HepG2 (cell line): Measurements from ENCODE around the gene EPB41. TPM values are rescaled to one million over a fixed set of nuclear protein-coding genes. Genes with fewer than 3 reads are reported as not detected.

ENCODE experiments used
- CTCF ChIP-seq: sonication (generic); formaldehyde crosslinking; IDR thresholded peaks from 2 replicates; pipeline ENCODE4 v1.5.0; 2020; ENCODE audit warnings: mild to moderate bottlenecking, missing genetic modification reagents, moderate library complexity
- FOXA3 ChIP-seq: IDR thresholded peaks from 2 replicates; pipeline ENCODE4 v1.6.1; 2016; ENCODE audit warnings: missing genetic modification reagents, missing compliant biosample characterization
- GABPA ChIP-seq, 2 experiments: IDR thresholded peaks; 2 replicates each; pipeline ENCODE4 v1.6.1; 2011 to 2016; ENCODE audit warnings: low read depth in 2 of 2, low read length in 1 of 2, missing biosample characterization in 1 of 2, missing genetic modification characterization in 1 of 2
- GATAD2A ChIP-seq: IDR thresholded peaks from 2 replicates; pipeline ENCODE4 v1.6.1; 2016
- KLF13 ChIP-seq: sonication (generic); formaldehyde crosslinking; IDR thresholded peaks from 2 replicates; pipeline ENCODE4 v1.4.0; 2020; ENCODE audit warnings: mild to moderate bottlenecking, missing genetic modification reagents
- KLF15 ChIP-seq: sonication (generic); formaldehyde crosslinking; IDR thresholded peaks from 2 replicates; pipeline ENCODE4 v1.8.1; 2023; ENCODE audit warnings: borderline replicate concordance, mild to moderate bottlenecking, inconsistent platforms, missing genetic modification reagents, mixed read lengths
- MBD4 ChIP-seq: IDR thresholded peaks from 2 replicates; pipeline ENCODE4 v1.6.1; 2012; ENCODE audit warnings: low read length, inconsistent platforms, borderline replicate concordance
- MTA1 ChIP-seq: sonication (generic); formaldehyde crosslinking; IDR thresholded peaks from 2 replicates; pipeline ENCODE4 v1.4.0; 2020; ENCODE audit warnings: missing genetic modification reagents, mild to moderate bottlenecking, borderline replicate concordance
- YEATS2 ChIP-seq: sonication (generic); formaldehyde crosslinking; IDR thresholded peaks from 2 replicates; pipeline ENCODE4 v1.4.0; 2020; ENCODE audit warnings: missing genetic modification reagents, borderline replicate concordance
- ZEB1 ChIP-seq: IDR thresholded peaks from 2 replicates; pipeline ENCODE4 v1.6.1; 2012; ENCODE audit warnings: mild to moderate bottlenecking, low read depth, inconsistent platforms; ENCODE audit not compliant: insufficient replicate concordance
- ZFAT ChIP-seq: sonication (generic); formaldehyde crosslinking; conservative IDR thresholded peaks from 2 replicates; pipeline ENCODE4 v1.8.1; 2023; ENCODE audit warnings: missing genetic modification reagents, inconsistent platforms
- ZNF20 ChIP-seq: sonication (generic); formaldehyde crosslinking; IDR thresholded peaks from 2 replicates; pipeline ENCODE4 v1.4.0; 2020; ENCODE audit warnings: mild to moderate bottlenecking, moderate library complexity, missing genetic modification reagents
- ZNF431 ChIP-seq: sonication (generic); formaldehyde crosslinking; IDR thresholded peaks from 2 replicates; pipeline ENCODE4 v1.9.0; 2022; ENCODE audit warnings: missing genetic modification reagents, low read depth, mild to moderate bottlenecking, borderline replicate concordance
- ZNF788 ChIP-seq: sonication (generic); formaldehyde crosslinking; IDR thresholded peaks from 2 replicates; pipeline ENCODE4 v1.5.0; 2020; ENCODE audit warnings: mild to moderate bottlenecking, missing genetic modification reagents, borderline replicate concordance
- polyA plus RNA-seq, 8 experiments: library from polyadenylated mRNA; depleted of rRNA in 3 of 8; stranded (reverse) in 7 of 8; unstranded in 1 of 8; fragments of >200 nt; fragmentation: Illumina TruSeq in 4 of 8; extraction: Trizol in 4 of 8; gene quantifications; 2 replicates each; pipeline versions ENCODE4 v1.2.1 to v1.2.3, GENCODE V29; 2011 to 2016; ENCODE audit warnings: low read depth in 4 of 8, missing spikeins in 1 of 8, mixed read lengths in 1 of 8; ENCODE audit not compliant: insufficient read depth in 1 of 8
- total RNA-seq, 5 experiments: library from RNA; depleted of rRNA; stranded (reverse); fragments of >200 nt; fragmentation: Illumina TruSeq; extraction: Trizol; gene quantifications; 2 replicates each; pipeline ENCODE4 v1.2.3, GENCODE V29; 2016; ENCODE audit warnings: low read depth in 1 of 5
- TF ChIP-seq, protein P1 (sequence below), 2 experiments: IDR thresholded peaks; 2 replicates each; pipeline ENCODE4 v1.6.1; 2011 to 2012; ENCODE audit warnings: low read length in 2 of 2, borderline replicate concordance in 1 of 2, low read depth in 1 of 2, mild to moderate bottlenecking in 1 of 2, moderate library complexity in 1 of 2
- TF ChIP-seq, protein P2 (sequence below): sonication (generic); formaldehyde crosslinking; IDR thresholded peaks from 2 replicates; pipeline ENCODE4 v1.8.0; 2022; ENCODE audit warnings: missing genetic modification reagents, mild to moderate bottlenecking, borderline replicate concordance
- TF ChIP-seq, protein P3 (sequence below): sonication (generic); formaldehyde crosslinking; conservative IDR thresholded peaks from 2 replicates; pipeline ENCODE4 v1.4.0; 2020; ENCODE audit warnings: mild to moderate bottlenecking, missing genetic modification reagents, moderate library complexity
- TF ChIP-seq, protein P4 (sequence below): sonication (generic); formaldehyde crosslinking; conservative IDR thresholded peaks from 2 replicates; pipeline ENCODE4 v1.4.0; 2020; ENCODE audit warnings: missing genetic modification reagents

Gene EPB41
- total and polyA plus RNA-seq, 2 of the 13 experiments (the other 11 are each of a cell fraction or from before 2014, with no cell fraction given), result 34.5 to 46.7 TPM

GRCh38 chr1:28877132-28877781 is 37.1 kb upstream of the EPB41 start (continued):
- TF ChIP-seq, protein P1, sequence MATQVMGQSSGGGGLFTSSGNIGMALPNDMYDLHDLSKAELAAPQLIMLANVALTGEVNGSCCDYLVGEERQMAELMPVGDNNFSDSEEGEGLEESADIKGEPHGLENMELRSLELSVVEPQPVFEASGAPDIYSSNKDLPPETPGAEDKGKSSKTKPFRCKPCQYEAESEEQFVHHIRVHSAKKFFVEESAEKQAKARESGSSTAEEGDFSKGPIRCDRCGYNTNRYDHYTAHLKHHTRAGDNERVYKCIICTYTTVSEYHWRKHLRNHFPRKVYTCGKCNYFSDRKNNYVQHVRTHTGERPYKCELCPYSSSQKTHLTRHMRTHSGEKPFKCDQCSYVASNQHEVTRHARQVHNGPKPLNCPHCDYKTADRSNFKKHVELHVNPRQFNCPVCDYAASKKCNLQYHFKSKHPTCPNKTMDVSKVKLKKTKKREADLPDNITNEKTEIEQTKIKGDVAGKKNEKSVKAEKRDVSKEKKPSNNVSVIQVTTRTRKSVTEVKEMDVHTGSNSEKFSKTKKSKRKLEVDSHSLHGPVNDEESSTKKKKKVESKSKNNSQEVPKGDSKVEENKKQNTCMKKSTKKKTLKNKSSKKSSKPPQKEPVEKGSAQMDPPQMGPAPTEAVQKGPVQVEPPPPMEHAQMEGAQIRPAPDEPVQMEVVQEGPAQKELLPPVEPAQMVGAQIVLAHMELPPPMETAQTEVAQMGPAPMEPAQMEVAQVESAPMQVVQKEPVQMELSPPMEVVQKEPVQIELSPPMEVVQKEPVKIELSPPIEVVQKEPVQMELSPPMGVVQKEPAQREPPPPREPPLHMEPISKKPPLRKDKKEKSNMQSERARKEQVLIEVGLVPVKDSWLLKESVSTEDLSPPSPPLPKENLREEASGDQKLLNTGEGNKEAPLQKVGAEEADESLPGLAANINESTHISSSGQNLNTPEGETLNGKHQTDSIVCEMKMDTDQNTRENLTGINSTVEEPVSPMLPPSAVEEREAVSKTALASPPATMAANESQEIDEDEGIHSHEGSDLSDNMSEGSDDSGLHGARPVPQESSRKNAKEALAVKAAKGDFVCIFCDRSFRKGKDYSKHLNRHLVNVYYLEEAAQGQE (IDR thresholded peaks at IDR 0.05; ENCODE audit: borderline replicate concordance in 1 of 2, low read depth in 1 of 2, low read length in 2 of 2), result no peak
- TF ChIP-seq MTA1 (CRISPR knock-in tag) (no peak), ZNF431 (CRISPR knock-in tag) (no peak), ZNF788 (peak; percentile 46; the same call in 1 of the 2 replicates), CTCF (CRISPR knock-in tag) (peak; percentile 98), GATAD2A (CRISPR knock-in tag) (0 out of 2 replicates have a peak, but pooled peaks have one; percentile 25), ZEB1 (no peak), MBD4 (no peak), ZFAT (CRISPR knock-in tag) (no peak), KLF13 (CRISPR knock-in tag) (no peak), FOXA3 (no peak), YEATS2 (peak; percentile 30; the same call in 1 of the 2 replicates), KLF15 (CRISPR knock-in tag) (no peak), GABPA (IDR thresholded peaks at IDR 0.05; ENCODE audit: low read depth, low read length) (no peak), GABPA (CRISPR knock-in tag; IDR thresholded peaks at IDR 0.05; ENCODE audit: low read depth) (no peak), ZNF20 (CRISPR knock-in tag) (no peak)
- TF ChIP-seq, protein P2, sequence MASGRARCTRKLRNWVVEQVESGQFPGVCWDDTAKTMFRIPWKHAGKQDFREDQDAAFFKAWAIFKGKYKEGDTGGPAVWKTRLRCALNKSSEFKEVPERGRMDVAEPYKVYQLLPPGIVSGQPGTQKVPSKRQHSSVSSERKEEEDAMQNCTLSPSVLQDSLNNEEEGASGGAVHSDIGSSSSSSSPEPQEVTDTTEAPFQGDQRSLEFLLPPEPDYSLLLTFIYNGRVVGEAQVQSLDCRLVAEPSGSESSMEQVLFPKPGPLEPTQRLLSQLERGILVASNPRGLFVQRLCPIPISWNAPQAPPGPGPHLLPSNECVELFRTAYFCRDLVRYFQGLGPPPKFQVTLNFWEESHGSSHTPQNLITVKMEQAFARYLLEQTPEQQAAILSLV (CRISPR knock-in tag), result no peak
- TF ChIP-seq, protein P3, sequence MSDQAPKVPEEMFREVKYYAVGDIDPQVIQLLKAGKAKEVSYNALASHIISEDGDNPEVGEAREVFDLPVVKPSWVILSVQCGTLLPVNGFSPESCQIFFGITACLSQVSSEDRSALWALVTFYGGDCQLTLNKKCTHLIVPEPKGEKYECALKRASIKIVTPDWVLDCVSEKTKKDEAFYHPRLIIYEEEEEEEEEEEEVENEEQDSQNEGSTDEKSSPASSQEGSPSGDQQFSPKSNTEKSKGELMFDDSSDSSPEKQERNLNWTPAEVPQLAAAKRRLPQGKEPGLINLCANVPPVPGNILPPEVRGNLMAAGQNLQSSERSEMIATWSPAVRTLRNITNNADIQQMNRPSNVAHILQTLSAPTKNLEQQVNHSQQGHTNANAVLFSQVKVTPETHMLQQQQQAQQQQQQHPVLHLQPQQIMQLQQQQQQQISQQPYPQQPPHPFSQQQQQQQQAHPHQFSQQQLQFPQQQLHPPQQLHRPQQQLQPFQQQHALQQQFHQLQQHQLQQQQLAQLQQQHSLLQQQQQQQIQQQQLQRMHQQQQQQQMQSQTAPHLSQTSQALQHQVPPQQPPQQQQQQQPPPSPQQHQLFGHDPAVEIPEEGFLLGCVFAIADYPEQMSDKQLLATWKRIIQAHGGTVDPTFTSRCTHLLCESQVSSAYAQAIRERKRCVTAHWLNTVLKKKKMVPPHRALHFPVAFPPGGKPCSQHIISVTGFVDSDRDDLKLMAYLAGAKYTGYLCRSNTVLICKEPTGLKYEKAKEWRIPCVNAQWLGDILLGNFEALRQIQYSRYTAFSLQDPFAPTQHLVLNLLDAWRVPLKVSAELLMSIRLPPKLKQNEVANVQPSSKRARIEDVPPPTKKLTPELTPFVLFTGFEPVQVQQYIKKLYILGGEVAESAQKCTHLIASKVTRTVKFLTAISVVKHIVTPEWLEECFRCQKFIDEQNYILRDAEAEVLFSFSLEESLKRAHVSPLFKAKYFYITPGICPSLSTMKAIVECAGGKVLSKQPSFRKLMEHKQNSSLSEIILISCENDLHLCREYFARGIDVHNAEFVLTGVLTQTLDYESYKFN (CRISPR knock-in tag), result no peak
- TF ChIP-seq, protein P4, sequence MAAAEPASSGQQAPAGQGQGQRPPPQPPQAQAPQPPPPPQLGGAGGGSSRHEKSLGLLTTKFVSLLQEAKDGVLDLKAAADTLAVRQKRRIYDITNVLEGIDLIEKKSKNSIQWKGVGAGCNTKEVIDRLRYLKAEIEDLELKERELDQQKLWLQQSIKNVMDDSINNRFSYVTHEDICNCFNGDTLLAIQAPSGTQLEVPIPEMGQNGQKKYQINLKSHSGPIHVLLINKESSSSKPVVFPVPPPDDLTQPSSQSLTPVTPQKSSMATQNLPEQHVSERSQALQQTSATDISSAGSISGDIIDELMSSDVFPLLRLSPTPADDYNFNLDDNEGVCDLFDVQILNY (CRISPR knock-in tag), result no peak
